IMR-90 (cell line): ENCODE results near the gene PNPLA1. TPM values are rescaled to one million over a fixed set of nuclear protein-coding genes. Genes with fewer than 3 reads are reported as not detected.

Experiments
- ATAC-seq: fragments of 200-7000 bp; cut with Tn5 transposase; 2 replicates; pipeline ENCODE4 v1.9.1; 2020; ENCODE audit warnings: low read depth, mild to moderate bottlenecking, moderate library complexity
- BruUV-seq: library from RNA; stranded (reverse); fragments of 400-500 nt; replicated peaks from 2 replicates; lab custom pipeline; 2021; lab: Mats Ljungman, UMichigan
- CTCF ChIA-PET: fragments of 300-600 bp; formaldehyde crosslinking; extraction: SDS; loops from one replicate; lab custom pipeline; 2021; ENCODE audit warnings: antibody characterized with exemption; lab: Yijun Ruan, JAX
- POLR2A ChIA-PET: fragments of 300-600 bp; sonication (Branson Sonifier 250); formaldehyde crosslinking; loops from one replicate; lab custom pipeline; 2022; ENCODE audit warnings: antibody characterized with exemption; ENCODE audit not compliant: unreplicated experiment; lab: Charles Lee
- DNase-seq: peaks from one replicate; pipeline ENCODE4 v3.0.0; 2013
- H2AFZ ChIP-seq: replicated peaks from 2 replicates; pipeline ENCODE3; 2013; ENCODE audit warnings: low read length, mild to moderate bottlenecking; ENCODE audit not compliant: poor library complexity
- H2AK5ac ChIP-seq: 2 replicates; pipeline ENCODE4 v1.6.1; 2013; ENCODE audit warnings: low read depth, low read length, inconsistent platforms
- H2AK9ac ChIP-seq: replicated peaks from 2 replicates; pipeline ENCODE3; 2013; ENCODE audit warnings: mild to moderate bottlenecking, low read depth, low read length, moderate library complexity; ENCODE audit not compliant: poor library complexity
- H2BK120ac ChIP-seq: 2 replicates; pipeline ENCODE4 v1.6.1; 2013; ENCODE audit warnings: low read depth, low read length, inconsistent platforms
- H2BK15ac ChIP-seq: 3 replicates; pipeline ENCODE4 v1.6.1; 2013; ENCODE audit warnings: low read depth, low read length, inconsistent platforms
- H2BK20ac ChIP-seq: 2 replicates; pipeline ENCODE4 v1.6.1; 2013; ENCODE audit warnings: low read depth, mild to moderate bottlenecking, inconsistent platforms, low read length, moderate library complexity
- H2BK5ac ChIP-seq: 2 replicates; pipeline ENCODE4 v1.6.1; 2013; ENCODE audit warnings: mild to moderate bottlenecking, low read depth, low read length, inconsistent platforms; ENCODE audit not compliant: poor library complexity, severe bottlenecking
- H3K14ac ChIP-seq: replicated peaks from 2 replicates; pipeline ENCODE4 v1.6.1; 2013; ENCODE audit warnings: low read depth, low read length, inconsistent platforms
- H3K18ac ChIP-seq: 2 replicates; pipeline ENCODE4 v1.6.1; 2013; ENCODE audit warnings: low read depth, low read length, control low read depth
- H3K23ac ChIP-seq: 2 replicates; pipeline ENCODE4 v1.6.1; 2013; ENCODE audit warnings: low read depth, low read length, inconsistent platforms
- H3K27ac ChIP-seq: 2 replicates; pipeline ENCODE4 v1.5.1; 2013; ENCODE audit warnings: mild to moderate bottlenecking, control low read depth, low read length; ENCODE audit not compliant: insufficient read depth
- H3K27me3 ChIP-seq: 2 replicates; pipeline ENCODE4 v1.6.1; 2013; ENCODE audit warnings: low read length; ENCODE audit not compliant: control insufficient read depth, insufficient read depth
- H3K36me3 ChIP-seq: 2 replicates; pipeline ENCODE4 v1.6.1; 2013; ENCODE audit warnings: low read length, mixed read lengths; ENCODE audit not compliant: control insufficient read depth, insufficient read depth
- H3K4ac ChIP-seq: 2 replicates; pipeline ENCODE4 v1.6.1; 2013; ENCODE audit warnings: low read depth, low read length, inconsistent platforms
- H3K4me1 ChIP-seq: 2 replicates; pipeline ENCODE4 v1.6.1; 2013; ENCODE audit warnings: low read length, mixed read lengths; ENCODE audit not compliant: control insufficient read depth, insufficient read depth
- H3K4me2 ChIP-seq: 2 replicates; pipeline ENCODE4 v1.6.1; 2013; ENCODE audit warnings: low read depth, mild to moderate bottlenecking, control low read depth, low read length, moderate library complexity
- H3K4me3 ChIP-seq: 2 replicates; pipeline ENCODE4 v1.5.1; 2013; ENCODE audit warnings: low read depth, mild to moderate bottlenecking, control low read depth, low read length, moderate library complexity; ENCODE audit not compliant: insufficient read depth
- H3K56ac ChIP-seq: 2 replicates; pipeline ENCODE4 v1.6.1; 2013; ENCODE audit warnings: low read length, inconsistent platforms; ENCODE audit not compliant: insufficient read depth; ENCODE audit errors: extremely low read depth
- H3K79me1 ChIP-seq, 2 experiments: 2 replicates each; pipeline ENCODE4 v1.6.1; 2013; ENCODE audit warnings: low read length in 2 of 2, inconsistent platforms in 1 of 2, low read depth in 1 of 2
- H3K9ac ChIP-seq: 2 replicates; pipeline ENCODE4 v1.6.1; 2013; ENCODE audit warnings: low read depth, low read length, control low read depth
- H3K9me1 ChIP-seq: 2 replicates; pipeline ENCODE4 v1.6.1; 2013; ENCODE audit warnings: low read length, inconsistent platforms; ENCODE audit not compliant: insufficient read depth
- H3K9me3 ChIP-seq: 2 replicates; pipeline ENCODE4 v1.6.1; 2013; ENCODE audit warnings: low read length; ENCODE audit not compliant: control insufficient read depth, insufficient read depth
- H4K20me1 ChIP-seq: 2 replicates; pipeline ENCODE4 v1.6.1; 2013; ENCODE audit warnings: low read length, inconsistent platforms; ENCODE audit not compliant: insufficient read depth
- H4K5ac ChIP-seq: 2 replicates; pipeline ENCODE4 v1.6.1; 2013; ENCODE audit warnings: mild to moderate bottlenecking, low read depth, low read length, control low read depth
- H4K8ac ChIP-seq, 2 experiments: 2 replicates each; pipeline ENCODE4 v1.6.1; 2013; ENCODE audit warnings: low read depth in 2 of 2, low read length in 2 of 2, control low read depth in 1 of 2, inconsistent platforms in 1 of 2
- H4K91ac ChIP-seq: 2 replicates; pipeline ENCODE4 v1.6.1; 2013; ENCODE audit warnings: low read depth, low read length, inconsistent platforms; ENCODE audit not compliant: insufficient read depth
- USF2 ChIP-seq: fragments of 150-350 bp; IDR thresholded peaks from 2 replicates; pipeline ENCODE4 v1.6.1; 2017; ENCODE audit warnings: mild to moderate bottlenecking, antibody characterized with exemption, low read length, low read depth
- WGBS, 2 experiments: methylation state at CpG; one replicate each; pipeline versions ENCODE4 v1.1.5 to v1.1.7; 2013; ENCODE audit warnings: missing lambda C conversion rate in 2 of 2; ENCODE audit not compliant: insufficient read length in 1 of 2; ENCODE audit errors: extremely low coverage in 2 of 2; 5-methylcytosine and 5-hydroxymethylcytosine counted together
- dilution Hi-C: fragments of 300-500 bp; cut with HindIII; formaldehyde crosslinking; loops from one replicate; pipeline ENCODE4 v1.14.3; 2018; ENCODE audit warnings: low sequenced_read_pairs; ENCODE audit not compliant: unreplicated experiment
- in situ Hi-C: fragments of 300-500 bp; cut with MboI; formaldehyde crosslinking; loops from 3 replicates; pipeline ENCODE4 v1.14.3; 2019; ENCODE audit warnings: low sequenced_read_pairs, inconsistent platforms, mixed read lengths
- intact Hi-C: fragments of 100-400 bp; cut with micrococcal nuclease; formaldehyde crosslinking; loops from 2 replicates; pipeline ENCODE4 v1.10.0; 2022
- polyA plus RNA-seq, 3 experiments: library from polyadenylated mRNA; depleted of rRNA; stranded (reverse); fragments of >200 nt; gene quantifications; 2 replicates each; pipeline ENCODE4 v1.2.3, GENCODE V29; 2012; ENCODE audit warnings: low replicate concordance in 1 of 3
- total RNA-seq: library from RNA; depleted of rRNA; stranded (reverse); fragments of >200 nt; gene quantifications from 2 replicates; pipeline ENCODE4 v1.2.3, GENCODE V29; 2012

Gene PNPLA1
- total and polyA plus RNA-seq, 2 of the 4 experiments (the other 2 are of a cell fraction) = not detected

DNA sequence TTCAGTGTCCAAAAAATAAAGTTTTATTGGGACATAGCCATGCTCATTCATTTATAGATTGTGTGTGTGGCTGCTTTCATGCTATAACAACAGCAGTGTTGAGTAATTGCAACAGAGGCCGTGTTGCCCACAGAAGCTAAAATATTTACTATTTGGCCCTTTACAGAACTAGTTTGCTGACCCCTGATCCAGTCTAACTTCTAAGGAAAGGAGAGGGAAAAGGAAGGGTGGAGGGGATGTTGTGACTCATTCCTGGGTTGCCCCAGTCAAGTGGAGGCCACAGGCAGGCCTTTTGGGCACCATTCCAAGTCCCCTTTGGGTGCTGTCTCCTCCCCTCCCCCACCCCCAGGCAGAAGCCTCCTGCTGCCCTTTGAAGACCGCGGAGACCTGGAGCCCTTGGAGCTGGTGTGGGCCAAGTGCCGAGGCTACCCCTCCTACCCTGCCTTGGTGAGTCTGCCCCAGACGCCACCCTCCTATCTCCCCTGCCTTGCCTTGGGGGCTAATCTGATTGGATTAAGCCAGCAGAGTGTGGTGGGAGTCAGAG, 44.9 kb upstream of the PNPLA1 start:
- no peak for DNase-seq
- H2AK9ac ChIP-seq = no peak overlapping the region
- no peak overlapping the region for H3K4me2 ChIP-seq
- H3K4ac ChIP-seq = no peak overlapping the region
- no peak overlapping the region for H3K18ac ChIP-seq
- H3K9ac ChIP-seq = no peak overlapping the region
- TF ChIP-seq USF2 = no peak
- dilution Hi-C loops (no loop called here), in situ Hi-C loops (no loop called here), intact Hi-C loops (no loop called here)
- no peak overlapping the region for H3K27ac ChIP-seq
- H2AFZ ChIP-seq = no peak overlapping the region
- no peak overlapping the region for H2BK5ac ChIP-seq
- CTCF ChIA-PET = no interaction called here
- H3K9me3 ChIP-seq = no peaks in the 10 kb centered on the region
- H3K56ac ChIP-seq = no peak overlapping the region
- H4K20me1 ChIP-seq = peaks cover 11% of the 10 kb centered on the region; the same call in 1 of the 2 replicates
- no peak overlapping the region for H3K14ac ChIP-seq
- H4K8ac ChIP-seq = no peak overlapping the region
- no peak overlapping the region for H2BK15ac ChIP-seq
- peak; percentile 57 for ATAC-seq
- peaks cover 12% of the 10 kb centered on the region for H3K4me1 ChIP-seq
- peaks cover 5 to 30% of the 10 kb centered on the region in 2 experiments for H3K79me1 ChIP-seq
- no peak overlapping the region for H3K23ac ChIP-seq
- no TSS peak for BruUV-seq
- H2AK5ac ChIP-seq = no peak overlapping the region
- H3K9me1 ChIP-seq = peaks cover 6% of the 10 kb centered on the region
- H3K4me3 ChIP-seq = no peak overlapping the region
- 100% methylated on average over 1 of the region's 5 CpGs; no CpG with 5 or more reads in 1 of the 2 experiments for WGBS, 2 experiments
- H2BK120ac ChIP-seq = no peak overlapping the region
- H4K5ac ChIP-seq = no peak overlapping the region
- no peak overlapping the region for H4K91ac ChIP-seq
- peaks cover 46% of the 10 kb centered on the region for H3K36me3 ChIP-seq
- POLR2A ChIA-PET = no interaction called here
- no peak overlapping the region for H2BK20ac ChIP-seq
- H3K27me3 ChIP-seq = no peaks in the 10 kb centered on the region
